ENCODE results near the gene MYH15.

- TF ChIP-seq POLR2AphosphoS5 (IDR thresholded peaks at IDR 0.05; ENCODE audit: borderline replicate concordance, low read depth, low read length) (peak; percentile 26; the same call in 1 of the 2 replicates), EZH2 (IDR thresholded peaks at IDR 0.05) (no peak), FOXP2 (optimal IDR thresholded peaks at IDR 0.05; ENCODE audit: control extremely low read depth, extremely low read length, insufficient read depth) (peak; percentile 27)
These were observed 69.3 kb downstream of the MYH15 start for GRCh38 chr3:108441071-108441507.

Data from SK-N-MC (cell line).